Measurements from ENCODE around the gene NPPC.

- TF ChIP-seq CTCF (conservative IDR thresholded peaks at IDR 0.05) (no peak), EZH2 (IDR thresholded peaks at IDR 0.05; ENCODE audit: low read depth) (no peak)
Observed at GRCh38 chr2:231924889-231925275, 1.3 kb downstream of the NPPC start.

Measured in PC-9 (cell line).